ENCODE results near the gene CCDC71. TPM values are rescaled to one million over a fixed set of nuclear protein-coding genes. Genes with fewer than 3 reads are reported as not detected.

The CCDC71 gene
- total and polyA plus RNA-seq, 5 experiments from 2014 or later, result 1.6 to 44.7 (median 2.0) TPM

DNA sequence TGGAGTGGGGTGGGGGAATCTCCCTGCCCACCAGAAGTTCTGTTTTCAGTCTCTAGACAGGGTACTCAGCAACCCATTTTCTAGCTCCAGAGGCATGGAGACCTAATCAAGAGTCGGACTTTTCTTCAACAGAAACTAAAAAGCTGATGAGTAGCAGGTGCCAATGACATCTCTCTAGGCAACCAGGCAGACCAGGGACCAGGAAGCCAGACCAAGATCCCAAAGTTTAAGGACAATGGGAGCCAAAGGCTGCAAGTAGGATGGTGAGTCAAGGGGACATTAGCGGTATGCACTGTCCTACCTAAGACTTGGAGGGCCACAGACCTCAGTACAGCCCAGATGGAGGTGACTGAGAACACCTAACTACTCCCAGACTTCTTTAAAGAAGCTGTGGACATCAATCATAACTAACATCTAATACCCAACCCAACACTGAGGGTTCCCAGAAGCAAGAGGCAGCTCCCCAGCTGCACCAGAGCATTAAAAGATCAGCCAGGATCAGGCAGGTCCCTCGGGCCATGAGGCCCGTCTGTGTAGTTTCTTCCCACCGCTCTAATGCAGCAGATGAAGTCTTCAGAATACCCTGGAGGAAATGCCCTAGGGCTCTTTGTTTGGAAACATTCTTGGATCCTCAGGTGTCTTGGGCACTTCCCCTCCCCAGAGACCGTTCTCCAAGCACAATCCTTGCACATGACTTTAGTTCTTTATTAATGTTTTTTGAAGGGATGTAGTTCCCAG, 979 bp downstream of the CCDC71 start:
- Mint-ChIP-seq H3K9me3 (no peaks in the 10 kb centered on the region), H3K27ac (peak overlapping the region; percentile 91 to 98 (median 94)), H3K27me3 (no peaks in the 10 kb centered on the region), H3K4me1 (peaks cover 19 to 50% (median 35%) of the 10 kb centered on the region in 4 donors), H3K4me3 (peak overlapping the region; percentile 89 to 98 (median 92)), H3K36me3 (peaks cover 0 to 23% (median 0%) of the 10 kb centered on the region in 3 donors)
- DNase-seq (no peak), ATAC-seq (no peak)
- POLR2A ChIA-PET, result interaction anchor here (0.6 to 3.8 kb wide), 6 partner anchors 12 to 280 kb away, joined by 3 to 29 read pairs (median 6); partner anchors contain the start of genes QRICH1, USP19 and USP4

DNA sequence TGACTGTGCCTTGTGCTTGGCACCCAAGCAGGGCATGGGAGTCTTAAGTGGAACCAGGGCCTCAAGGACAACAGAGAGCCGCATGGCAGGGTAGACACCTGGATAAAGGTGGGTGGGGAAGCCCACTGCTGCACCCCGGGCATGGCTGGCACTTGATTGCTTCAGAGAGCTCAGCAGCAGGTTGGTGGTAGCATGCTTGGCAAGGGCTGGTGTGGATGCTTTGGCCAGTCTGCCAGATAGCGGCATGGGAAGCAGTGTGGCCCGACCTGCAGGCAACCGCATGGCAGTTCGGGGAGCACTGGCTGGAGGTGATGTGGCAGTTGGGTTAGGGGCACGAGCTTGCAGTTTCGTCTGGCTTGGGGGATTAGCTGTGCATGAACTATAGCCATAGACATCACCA, 2.5 kb downstream of the CCDC71 start:
- H3K9me3 Mint-ChIP-seq, result no peaks in the 10 kb centered on the region
- H3K27ac Mint-ChIP-seq, result peak overlapping the region in 4 of 10 donors; percentile 27 to 73 (median 38)
- no peaks in the 10 kb centered on the region for H3K27me3 Mint-ChIP-seq
- ATAC-seq (no peak), DNase-seq (no peak)
- peaks cover 17 to 46% (median 29%) of the 10 kb centered on the region in 4 donors for H3K4me1 Mint-ChIP-seq
- H3K4me3 Mint-ChIP-seq, result peak overlapping the region in 4 of 10 donors; percentile 18 to 95 (median 32)
- H3K36me3 Mint-ChIP-seq, result peaks cover 0 to 23% (median 0%) of the 10 kb centered on the region in 3 donors
- POLR2A ChIA-PET, result interaction anchor here (0.6 to 3.8 kb wide), 3 partner anchors 11 to 176 kb away, joined by 3 to 29 read pairs (median 4); partner anchors contain the start of gene USP19

DNA sequence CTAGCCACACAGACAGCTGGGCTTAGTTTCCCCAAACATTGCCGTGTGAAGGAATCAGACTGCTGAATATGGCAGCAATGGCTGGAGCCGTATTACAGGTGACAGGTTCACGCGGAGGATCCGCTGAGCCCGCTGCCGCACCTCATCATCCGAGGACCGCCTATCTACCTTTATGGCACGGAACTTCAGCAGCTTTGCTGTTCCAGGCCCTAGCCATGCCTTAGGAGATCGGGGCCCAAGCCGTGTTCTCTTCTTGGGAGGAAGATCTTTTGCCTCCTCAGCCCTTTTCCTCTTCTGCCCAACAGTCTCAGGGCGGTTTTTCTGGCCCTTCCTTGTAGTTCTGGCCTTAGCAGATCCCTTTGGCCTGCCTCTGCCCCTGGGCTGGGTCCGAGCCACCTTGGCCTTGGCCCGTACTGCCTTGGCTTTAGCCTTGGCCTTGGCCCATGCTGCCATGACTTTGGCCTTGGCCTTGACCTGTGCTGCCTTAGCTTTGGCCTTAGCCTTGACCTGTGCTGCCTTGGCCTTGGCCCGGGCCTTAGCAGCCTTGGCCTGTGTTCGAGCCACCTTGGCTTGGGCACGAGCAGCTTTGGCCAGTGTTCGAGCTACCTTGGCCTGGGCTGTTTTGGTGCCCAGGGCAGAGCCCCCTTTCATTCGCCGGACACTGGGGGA, 3.2 kb downstream of the CCDC71 start:
- Mint-ChIP-seq H3K4me3 (peak overlapping the region in 1 of 10 donors; percentile 11), H3K36me3 (peaks cover 0 to 23% (median 0%) of the 10 kb centered on the region in 3 donors), H3K27ac (peak overlapping the region in 1 of 10 donors; percentile 66), H3K4me1 (peaks cover 19 to 50% (median 29%) of the 10 kb centered on the region in 4 donors), H3K27me3 (no peaks in the 10 kb centered on the region), H3K9me3 (no peaks in the 10 kb centered on the region)
- ATAC-seq, result no peak
- no peak for DNase-seq
- POLR2A ChIA-PET, result interaction anchor here (1.3 to 3.8 kb wide), 3 partner anchors 10 to 42 kb away, joined by 3 to 29 read pairs (median 4); partner anchors contain the start of gene USP19

DNA sequence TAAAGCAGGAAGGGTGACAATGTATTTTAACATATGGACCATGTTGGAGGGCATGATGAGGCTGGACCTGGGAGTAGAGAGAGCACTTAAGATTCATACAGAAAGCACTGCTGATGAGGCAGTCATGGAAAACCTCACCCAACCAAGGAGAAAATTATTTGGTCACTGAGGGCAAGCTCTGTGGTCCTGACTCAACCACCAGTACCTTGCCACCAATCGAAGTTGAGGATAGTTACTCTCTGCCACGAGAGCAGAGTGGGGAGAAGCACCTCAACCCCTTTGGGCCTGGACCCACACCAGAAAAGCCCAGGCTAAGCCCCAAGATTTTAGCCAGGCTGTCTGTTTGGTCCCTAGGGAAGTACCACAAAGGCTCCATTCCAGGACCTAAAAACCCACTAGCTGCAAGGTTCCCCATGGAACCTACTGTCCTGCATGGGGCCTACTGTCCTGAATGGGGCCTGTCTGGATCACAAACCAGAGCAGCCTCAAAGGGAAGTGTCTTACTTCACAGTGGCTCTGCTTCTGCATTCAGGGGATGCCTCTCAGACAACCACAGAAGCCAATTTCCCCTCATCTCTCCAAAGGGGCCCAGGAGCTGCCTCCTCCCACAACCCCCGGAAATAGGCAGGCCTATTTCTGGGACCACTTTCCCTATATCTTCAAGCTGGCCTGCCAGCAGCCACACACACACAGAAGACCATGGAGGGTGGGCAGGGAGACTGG, 4.2 kb downstream of the CCDC71 start:
- Mint-ChIP-seq H3K36me3 (peaks cover 0 to 23% (median 0%) of the 10 kb centered on the region in 3 donors), H3K27ac (peak overlapping the region in 3 of 10 donors; percentile 27 to 81 (median 77)), H3K4me1 (peaks cover 19 to 51% (median 29%) of the 10 kb centered on the region in 4 donors), H3K9me3 (no peaks in the 10 kb centered on the region), H3K4me3 (peak overlapping the region in 3 of 10 donors; percentile 4 to 10 (median 7)), H3K27me3 (no peaks in the 10 kb centered on the region)
- ATAC-seq (no peak), DNase-seq (no peak)
- POLR2A ChIA-PET, result interaction anchor here (1.3 to 2.0 kb wide), 3 partner anchors 9 to 19 kb away, joined by 3 to 4 read pairs (median 3); partner anchors contain the start of gene KLHDC8B

DNA sequence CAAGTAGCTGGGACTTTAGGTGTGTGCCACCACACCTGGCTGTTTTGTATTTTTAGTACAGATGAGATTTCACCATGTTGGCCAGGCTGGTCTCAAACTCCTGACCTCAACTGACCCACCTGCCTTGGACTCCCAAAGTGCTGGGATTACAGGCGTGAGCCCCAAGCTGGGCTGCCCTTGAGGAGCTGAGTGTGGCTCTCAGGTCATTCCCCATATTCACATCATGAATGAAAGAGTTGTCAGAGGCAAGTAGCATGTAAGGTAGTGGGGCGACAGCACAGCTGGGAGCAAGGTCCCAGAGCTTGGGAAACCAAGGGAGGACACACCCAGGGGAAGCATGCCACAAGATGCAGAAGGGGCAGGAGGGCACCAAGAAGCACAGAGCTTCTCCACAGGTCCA, 4.9 kb downstream of the CCDC71 start:
- Mint-ChIP-seq H3K4me3 (no peak overlapping the region), H3K27ac (peak overlapping the region in 3 of 10 donors; percentile 9 to 81 (median 33)), H3K27me3 (no peaks in the 10 kb centered on the region), H3K4me1 (peaks cover 18 to 44% (median 26%) of the 10 kb centered on the region in 4 donors), H3K36me3 (peaks cover 0 to 23% (median 0%) of the 10 kb centered on the region in 3 donors), H3K9me3 (no peaks in the 10 kb centered on the region)
- POLR2A ChIA-PET, result interaction anchor here (0.6 to 1.3 kb wide), 3 partner anchors 10 to 1476 kb away, joined by 3 to 9 read pairs (median 5); partner anchors contain the start of gene KLHDC8B
- DNase-seq (no peak), ATAC-seq (no peak)

DNA sequence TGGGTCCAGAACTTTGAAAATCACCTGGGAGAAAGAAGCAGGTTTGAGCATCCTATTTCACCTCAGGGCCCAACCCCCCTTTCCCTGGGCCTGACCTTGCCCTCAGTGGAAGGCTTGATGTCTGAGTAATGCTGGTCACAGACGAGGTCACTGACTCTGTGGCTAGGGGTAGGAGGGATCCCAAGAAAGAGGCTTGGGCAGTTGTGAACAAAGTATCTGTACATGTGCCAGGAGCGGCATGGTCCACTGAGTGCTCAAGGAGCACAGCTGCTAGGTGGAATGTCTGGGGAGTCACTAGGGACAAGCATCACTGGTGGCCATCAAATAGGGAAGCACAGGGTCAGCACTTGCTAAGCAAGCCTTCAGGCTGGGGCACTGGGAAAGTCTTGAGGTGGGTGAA, 7.3 kb downstream of the CCDC71 start:
- Mint-ChIP-seq H3K4me1 (peaks cover 4 to 24% (median 8%) of the 10 kb centered on the region in 4 donors), H3K9me3 (no peaks in the 10 kb centered on the region), H3K27ac (peak overlapping the region in 5 of 10 donors; percentile 33 to 83 (median 73)), H3K4me3 (no peak overlapping the region), H3K27me3 (no peaks in the 10 kb centered on the region), H3K36me3 (peaks cover 0 to 17% (median 0%) of the 10 kb centered on the region in 3 donors)
- DNase-seq, result no peak
- POLR2A ChIA-PET, result interaction anchor here (1.5 to 3.5 kb wide), 3 partner anchors 65 to 171 kb away, joined by 4 to 10 read pairs (median 8); partner anchors contain the start of genes P4HTM and QRICH1
- ATAC-seq, result no peak

DNA sequence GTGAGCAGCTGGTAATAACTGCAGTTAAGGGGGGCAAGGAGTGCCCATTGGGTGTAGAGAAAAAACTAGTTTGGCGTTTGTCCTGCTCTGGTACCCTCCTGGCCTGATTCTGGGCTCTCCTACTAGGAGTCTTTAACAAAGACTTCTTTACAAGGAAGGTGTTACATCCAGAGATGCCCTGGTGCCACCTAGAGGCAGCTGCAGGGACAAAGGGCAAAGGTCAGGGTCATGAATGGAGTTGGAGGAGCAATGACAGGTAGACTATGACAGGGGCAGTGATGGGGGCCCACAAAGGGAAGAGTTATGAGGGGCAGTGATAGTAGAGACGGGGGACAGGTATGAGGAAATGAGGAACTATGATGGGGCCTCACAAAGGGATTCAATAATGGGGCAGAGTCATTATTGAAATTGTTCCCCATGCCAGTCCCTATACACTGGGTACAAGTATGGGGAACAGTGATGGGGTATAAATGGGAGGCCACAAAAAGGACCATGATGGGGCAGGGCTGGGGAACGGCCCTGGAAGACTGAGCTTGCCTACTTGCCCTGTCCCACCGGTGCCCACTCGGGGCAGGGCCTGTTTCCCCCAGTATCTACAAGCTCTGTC, 7.9 kb downstream of the CCDC71 start:
- peak; percentile 23 to 81 (median 54) for DNase-seq
- Mint-ChIP-seq H3K9me3 (no peaks in the 10 kb centered on the region), H3K4me1 (peaks cover 0 to 22% (median 5%) of the 10 kb centered on the region in 4 donors), H3K27ac (peak overlapping the region; percentile 0 to 87 (median 45)), H3K4me3 (no peak overlapping the region), H3K27me3 (no peaks in the 10 kb centered on the region), H3K36me3 (peaks cover 0 to 12% (median 0%) of the 10 kb centered on the region in 3 donors)
- POLR2A ChIA-PET, result interaction anchor here (0.5 to 3.5 kb wide), 4 partner anchors 37 to 170 kb away, joined by 3 to 10 read pairs (median 6); partner anchors contain the start of genes P4HTM, QRICH1 and USP19
- peak; percentile 92 to 95 for ATAC-seq

DNA sequence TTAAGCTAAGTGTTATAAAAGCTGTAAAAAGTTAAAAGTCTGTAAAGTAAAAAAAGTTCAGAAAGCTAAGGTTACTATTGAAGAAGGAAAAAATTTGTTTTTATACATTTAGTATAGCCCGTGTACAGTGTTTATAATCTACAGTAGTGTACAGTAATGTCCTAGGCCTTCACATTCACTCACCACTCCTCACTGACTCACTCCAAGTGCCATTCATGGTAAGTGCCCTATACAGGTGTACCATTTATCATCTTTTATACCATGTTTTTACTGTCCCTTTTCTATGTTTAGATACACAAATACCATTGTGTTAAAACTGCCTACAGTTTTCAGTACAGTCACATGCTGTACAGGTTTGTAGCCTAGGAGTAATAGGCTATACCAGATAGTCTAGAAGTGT, 8.8 kb downstream of the CCDC71 start:
- Mint-ChIP-seq H3K36me3 (peaks cover 0 to 10% (median 0%) of the 10 kb centered on the region in 3 donors), H3K4me1 (peaks cover 0 to 18% (median 5%) of the 10 kb centered on the region in 4 donors), H3K9me3 (no peaks in the 10 kb centered on the region), H3K27me3 (no peaks in the 10 kb centered on the region), H3K4me3 (no peak overlapping the region), H3K27ac (peak overlapping the region in 3 of 10 donors; percentile 1 to 23 (median 22))
- POLR2A ChIA-PET, result interaction anchor here (0.5 to 3.5 kb wide), 3 partner anchors 36 to 168 kb away, joined by 3 to 10 read pairs (median 8); partner anchors contain the start of genes P4HTM, QRICH1 and USP19
- DNase-seq (no peak), ATAC-seq (no peak)

DNA sequence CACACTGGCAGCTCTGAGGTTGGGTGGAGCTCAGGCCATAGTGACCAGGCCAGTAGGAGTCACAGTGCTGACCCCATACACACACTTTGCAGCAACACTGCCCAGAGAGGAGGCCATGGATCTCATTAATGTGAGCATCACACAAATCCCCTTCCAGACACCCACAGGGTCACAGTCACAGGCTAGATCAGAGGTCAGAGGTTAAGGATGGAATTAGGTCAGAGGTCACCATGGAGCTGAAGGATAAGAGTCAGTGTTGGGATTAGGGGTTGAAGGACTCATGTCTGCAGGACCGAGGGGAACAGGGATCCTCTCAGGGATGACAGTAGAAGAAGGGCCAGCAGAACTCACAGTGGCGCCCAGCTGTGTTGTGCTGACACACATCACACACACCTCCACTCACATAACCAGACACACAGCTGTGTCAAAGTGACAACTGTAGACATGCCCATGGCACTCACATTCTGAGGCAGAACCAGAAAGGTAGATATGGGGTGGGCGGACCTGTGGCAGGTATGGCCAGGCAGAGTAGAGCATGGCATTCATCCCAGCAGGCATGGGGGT, 12.7 kb downstream of the CCDC71 start:
- POLR2A ChIA-PET, result interaction anchor here (0.6 to 1.4 kb wide), 3 partner anchors 10 to 60 kb away, joined by 3 to 4 read pairs (median 4); partner anchors contain the start of genes CCDC71 and QRICH1
- DNase-seq, result no peak
- no peaks in the 10 kb centered on the region for H3K9me3 Mint-ChIP-seq
- no peak overlapping the region for H3K4me3 Mint-ChIP-seq
- no peak for ATAC-seq
- peaks cover 0 to 5% (median 2%) of the 10 kb centered on the region in 4 donors for H3K4me1 Mint-ChIP-seq
- H3K27me3 Mint-ChIP-seq, result no peaks in the 10 kb centered on the region
- peak overlapping the region in 4 of 10 donors; percentile 56 to 80 (median 68) for H3K27ac Mint-ChIP-seq
- no peaks in the 10 kb centered on the region for H3K36me3 Mint-ChIP-seq

DNA sequence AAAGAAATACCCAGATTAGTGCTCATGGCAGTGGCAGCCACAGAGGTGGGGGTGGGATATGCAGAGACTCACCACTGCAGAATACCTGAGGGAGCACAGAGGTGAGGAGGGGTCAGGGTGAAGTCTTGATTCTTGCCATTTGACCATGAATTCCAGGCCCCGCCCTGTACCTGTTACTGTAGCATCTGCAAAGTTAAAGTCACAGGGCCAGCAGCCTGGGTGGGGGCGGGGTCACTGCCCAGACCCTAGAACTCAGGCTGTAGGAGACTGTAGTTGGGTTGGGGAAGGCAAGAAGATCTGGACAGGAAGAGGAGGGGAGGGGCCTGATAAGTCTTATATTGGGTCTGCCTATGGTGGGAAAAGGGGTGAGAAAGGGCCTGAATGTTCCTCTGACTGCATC, 14.5 kb downstream of the CCDC71 start:
- H3K27me3 Mint-ChIP-seq, result no peaks in the 10 kb centered on the region
- ATAC-seq (no peak), DNase-seq (no peak)
- H3K4me1 Mint-ChIP-seq, result peaks cover 0 to 4% (median 1%) of the 10 kb centered on the region in 4 donors
- no peaks in the 10 kb centered on the region for H3K9me3 Mint-ChIP-seq
- POLR2A ChIA-PET, result interaction anchor here (0.6 kb wide), 1 partner anchor 8 kb away, joined by 4 read pairs; no protein-coding TSS in a partner anchor
- peak overlapping the region in 3 of 10 donors; percentile 34 to 63 (median 62) for H3K27ac Mint-ChIP-seq
- H3K4me3 Mint-ChIP-seq, result no peak overlapping the region
- H3K36me3 Mint-ChIP-seq, result no peaks in the 10 kb centered on the region

DNA sequence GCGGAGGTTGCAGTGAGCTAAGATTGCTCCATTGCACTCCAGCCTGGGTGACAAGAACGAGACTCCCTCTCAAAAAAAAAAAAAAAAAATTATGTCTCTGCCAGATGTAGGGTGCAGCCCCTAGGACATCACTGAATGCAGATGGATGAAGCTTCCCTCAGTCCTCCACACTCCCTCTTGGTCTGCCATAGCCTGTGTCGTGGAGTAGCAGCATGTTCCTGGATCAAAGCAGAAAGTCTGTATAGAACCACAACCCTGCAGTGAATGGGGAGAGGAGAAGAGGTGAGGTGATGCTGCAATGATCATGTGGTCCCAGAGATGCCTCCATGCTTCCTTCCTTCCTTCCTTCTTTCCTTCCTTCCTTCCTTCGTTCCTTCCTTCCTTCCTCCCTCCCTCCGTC, 18.0 kb downstream of the CCDC71 start:
- H3K4me1 Mint-ChIP-seq, result peaks cover 0 to 2% (median 1%) of the 10 kb centered on the region in 4 donors
- no peak for ATAC-seq
- DNase-seq, result no peak
- no peaks in the 10 kb centered on the region for H3K36me3 Mint-ChIP-seq
- POLR2A ChIA-PET, result interaction anchor here (0.7 kb wide), 2 partner anchors 31 to 135 kb away, joined by 3 to 5 read pairs; no protein-coding TSS in a partner anchor
- H3K4me3 Mint-ChIP-seq, result no peak overlapping the region
- no peaks in the 10 kb centered on the region for H3K9me3 Mint-ChIP-seq
- peak overlapping the region in 1 of 10 donors; percentile 17 for H3K27ac Mint-ChIP-seq
- no peaks in the 10 kb centered on the region for H3K27me3 Mint-ChIP-seq

Data from naive thymus-derived CD8-positive, alpha-beta T cell (primary cell).